OCI-LY7 (cell line): ENCODE results near the gene STARD9. TPM values are rescaled to one million over a fixed set of nuclear protein-coding genes. Genes with fewer than 3 reads are reported as not detected.

ENCODE experiments used
- BruUV-seq: library from RNA; stranded (reverse); fragments of 400-500 nt; replicated peaks from 2 replicates; lab custom pipeline; 2021; lab: Mats Ljungman, UMichigan
- CTCF ChIA-PET: fragments of 300-600 bp; sonication (Branson Sonifier 250); formaldehyde crosslinking; loops from one replicate; lab custom pipeline; 2022; ENCODE audit warnings: antibody characterized with exemption; ENCODE audit not compliant: unreplicated experiment; lab: Charles Lee
- POLR2A ChIA-PET: fragments of 300-600 bp; sonication (Branson Sonifier 250); formaldehyde crosslinking; loops from one replicate; lab custom pipeline; 2022; ENCODE audit warnings: antibody characterized with exemption; lab: Charles Lee
- DNase-seq: peaks from one replicate; pipeline ENCODE4 v3.0.0-alpha.2; 2015; ENCODE audit warnings: low spot score
- H2AFZ ChIP-seq: fragments of 200-600 bp; sonication (generic), shearing (Covaris generic); 2 replicates; pipeline ENCODE4 v1.6.1; 2014; ENCODE audit warnings: mild to moderate bottlenecking, antibody characterized with exemption, low read length, moderate library complexity
- H3K27ac ChIP-seq: fragments of 200-600 bp; sonication (generic); 2 replicates; pipeline ENCODE4 v1.5.1; 2014; ENCODE audit warnings: mixed run types, low read depth, mild to moderate bottlenecking, moderate library complexity, low read length, inconsistent platforms; ENCODE audit not compliant: poor library complexity, severe bottlenecking
- H3K36me3 ChIP-seq: fragments of 200-600 bp; sonication (generic); 2 replicates; pipeline ENCODE4 v1.6.1; 2014; ENCODE audit warnings: mild to moderate bottlenecking, antibody characterized with exemption, low read length, moderate library complexity, mixed read lengths; ENCODE audit not compliant: insufficient read depth
- H3K4me1 ChIP-seq: fragments of 200-600 bp; sonication (generic); 2 replicates; pipeline ENCODE4 v1.5.1; 2014; ENCODE audit warnings: mild to moderate bottlenecking, low read length; ENCODE audit not compliant: insufficient read depth, poor library complexity, severe bottlenecking
- H3K4me2 ChIP-seq: fragments of 200-600 bp; sonication (generic); 2 replicates; pipeline ENCODE4 v1.6.1; 2014; ENCODE audit warnings: mild to moderate bottlenecking, low read length
- H3K4me3 ChIP-seq: fragments of 200-600 bp; sonication (generic); 2 replicates; pipeline ENCODE4 v1.5.1; 2014; ENCODE audit warnings: mild to moderate bottlenecking, low read depth, low read length; ENCODE audit not compliant: poor library complexity, severe bottlenecking
- H3K79me2 ChIP-seq: fragments of 200-600 bp; sonication (generic); 2 replicates; pipeline ENCODE4 v1.6.1; 2016; ENCODE audit warnings: low read depth, mild to moderate bottlenecking, low read length, moderate library complexity, mixed read lengths; ENCODE audit not compliant: insufficient read depth
- H3K9me2 ChIP-seq: fragments of 200-600 bp; sonication (generic); 2 replicates; pipeline ENCODE4 v1.6.1; 2016; ENCODE audit warnings: mild to moderate bottlenecking, low read length, mixed read lengths; ENCODE audit not compliant: insufficient read depth
- H3K9me3 ChIP-seq: fragments of 200-600 bp; sonication (generic); 2 replicates; pipeline ENCODE4 v1.6.1; 2014; ENCODE audit warnings: mild to moderate bottlenecking, mixed run types, low read length, mixed read lengths
- H4K20me1 ChIP-seq: fragments of 200-600 bp; sonication (generic); 2 replicates; pipeline ENCODE4 v1.6.1; 2014; ENCODE audit warnings: mild to moderate bottlenecking, antibody characterized with exemption, low read length, moderate library complexity, mixed read lengths; ENCODE audit not compliant: insufficient read depth
- CTCF ChIP-seq: fragments of 200-600 bp; sonication (generic); conservative IDR thresholded peaks from 2 replicates; pipeline ENCODE4 v1.5.1; 2014; ENCODE audit warnings: mild to moderate bottlenecking, antibody characterized with exemption, low read length, moderate library complexity, mixed read lengths
- EZH2phosphoT487 ChIP-seq: fragments of 200-600 bp; sonication (generic); IDR thresholded peaks from 2 replicates; pipeline ENCODE4 v1.6.1; 2018; ENCODE audit warnings: low read depth, borderline replicate concordance, mild to moderate bottlenecking, mixed run types, antibody characterized with exemption, low read length, moderate library complexity, mixed read lengths
- intact Hi-C: fragments of 100-400 bp; cut with micrococcal nuclease; formaldehyde crosslinking; loops from one replicate; pipeline ENCODE4 v1.10.0; 2022; ENCODE audit not compliant: unreplicated experiment
- total RNA-seq, 2 experiments: library from RNA; depleted of rRNA in 1 of 2; stranded (reverse); fragments of >200 nt in 1 of 2; shearing (Covaris generic) in 1 of 2; gene quantifications; 2 replicates each; pipeline ENCODE4 v1.2.3, GENCODE V29; 2014 to 2022

Gene STARD9
- total RNA-seq, 2 experiments from 2014 or later = 8.9 to 15.3 TPM

GRCh38 chr15:42640109-42640508, 64.7 kb downstream of the STARD9 start:
- H3K4me2 ChIP-seq = no peak overlapping the region
- no peaks in the 10 kb centered on the region for H3K79me2 ChIP-seq
- POLR2A ChIA-PET = no interaction called here
- BruUV-seq = no TSS peak
- peaks cover 31% of the 10 kb centered on the region for H3K36me3 ChIP-seq
- no peak for DNase-seq
- no peak overlapping the region for H3K27ac ChIP-seq
- no peak for TF ChIP-seq EZH2phosphoT487
- no peak for TF ChIP-seq CTCF
- intact Hi-C loops = no loop called here
- no peaks in the 10 kb centered on the region for H3K4me1 ChIP-seq
- H3K9me2 ChIP-seq = no peaks in the 10 kb centered on the region
- H2AFZ ChIP-seq = no peak overlapping the region
- no peak overlapping the region for H3K4me3 ChIP-seq
- CTCF ChIA-PET = no interaction called here
- no peaks in the 10 kb centered on the region for H3K9me3 ChIP-seq
- no peaks in the 10 kb centered on the region for H4K20me1 ChIP-seq

GRCh38 chr15:42650208-42651066, 75.0 kb downstream of the STARD9 start:
- TF ChIP-seq CTCF (peak; percentile 97), EZH2phosphoT487 (no peak)
- H3K9me3 ChIP-seq = no peaks in the 10 kb centered on the region
- no peak overlapping the region for H3K27ac ChIP-seq
- DNase-seq = peak; percentile 80
- H4K20me1 ChIP-seq = no peaks in the 10 kb centered on the region
- no TSS peak for BruUV-seq
- peaks cover 13% of the 10 kb centered on the region for H3K4me1 ChIP-seq
- H3K4me3 ChIP-seq = no peak overlapping the region
- intact Hi-C loops = loop anchor here (5.0 to 10.0 kb wide), 3 partner anchors 73 to 178 kb away; partner anchors contain the start of genes HAUS2, LRRC57 and STARD9
- no peak overlapping the region for H3K4me2 ChIP-seq
- no peak overlapping the region for H2AFZ ChIP-seq
- H3K36me3 ChIP-seq = no peaks in the 10 kb centered on the region; the same call in 1 of the 2 replicates
- H3K9me2 ChIP-seq = no peaks in the 10 kb centered on the region
- no peaks in the 10 kb centered on the region for H3K79me2 ChIP-seq
- ChIA-PET POLR2A (interaction anchor here (0.6 kb wide), 1 partner anchor 145 kb away, joined by 4 read pairs; no protein-coding TSS in a partner anchor), CTCF (no interaction called here)

GRCh38 chr15:42665827-42666226, 90.4 kb downstream of the STARD9 start:
- Histone ChIP-seq H3K9me2 (no peaks in the 10 kb centered on the region), H3K79me2 (no peaks in the 10 kb centered on the region), H3K36me3 (peaks cover 13% of the 10 kb centered on the region; the same call in 1 of the 2 replicates), H4K20me1 (no peaks in the 10 kb centered on the region), H3K9me3 (no peaks in the 10 kb centered on the region), H3K27ac (no peak overlapping the region), H3K4me2 (no peak overlapping the region), H2AFZ (no peak overlapping the region), H3K4me3 (no peak overlapping the region), H3K4me1 (no peaks in the 10 kb centered on the region)
- TF ChIP-seq CTCF = no peak
- no peak for TF ChIP-seq EZH2phosphoT487
- no peak for DNase-seq
- intact Hi-C loops = no loop called here
- CTCF ChIA-PET = no interaction called here
- POLR2A ChIA-PET = interaction anchor here (0.6 kb wide), 1 partner anchor 580 kb away, joined by 3 read pairs; no protein-coding TSS in a partner anchor
- BruUV-seq = no TSS peak
